ENCODE results near the gene CMIP.

The CMIP gene

GRCh38 chr16:81532491-81533174 lies 88.0 kb downstream of the CMIP start:
- H3K36me3 ChIP-seq (ENCODE audit: control insufficient read depth, insufficient read depth, low read length), result no peaks in the 10 kb centered on the region
- H3K27ac ChIP-seq (ENCODE audit: low read depth, low read length), result no peak overlapping the region

GRCh38 chr16:81533175-81533507 lies 88.5 kb downstream of the CMIP start:
- Histone ChIP-seq H3K4me1 (ENCODE audit: control insufficient read depth, insufficient read depth, low read length) (peaks cover 11% of the 10 kb centered on the region), H3K9ac (ENCODE audit: low read depth, low read length) (no peak overlapping the region)

More at GRCh38 chr16:81532491-81533174, 88.0 kb downstream of the CMIP start:
- no peak overlapping the region for H3K4me3 ChIP-seq (ENCODE audit: low read depth, low read length)
- H3K9me3 ChIP-seq (ENCODE audit: control insufficient read depth, insufficient read depth, low read length), result 0 out of 2 replicates have a peak, but pooled peaks cover 2% of the 10 kb centered on the region
- H3K4me1 ChIP-seq (ENCODE audit: control insufficient read depth, insufficient read depth, low read length), result peaks cover 10% of the 10 kb centered on the region
- no peaks in the 10 kb centered on the region for H3K27me3 ChIP-seq (ENCODE audit: control insufficient read depth, insufficient read depth, low read length)
- H3K9ac ChIP-seq (ENCODE audit: low read depth, low read length), result no peak overlapping the region

GRCh38 chr16:81535679-81536360 lies 91.2 kb downstream of the CMIP start:
- H3K9ac ChIP-seq (ENCODE audit: low read depth, low read length), result no peak overlapping the region
- H3K4me1 ChIP-seq (ENCODE audit: control insufficient read depth, insufficient read depth, low read length), result peaks cover 23% of the 10 kb centered on the region
- no peaks in the 10 kb centered on the region for H3K27me3 ChIP-seq (ENCODE audit: control insufficient read depth, insufficient read depth, low read length)
- H3K36me3 ChIP-seq (ENCODE audit: control insufficient read depth, insufficient read depth, low read length), result no peaks in the 10 kb centered on the region
- H3K9me3 ChIP-seq (ENCODE audit: control insufficient read depth, insufficient read depth, low read length), result no peaks in the 10 kb centered on the region
- H3K27ac ChIP-seq (ENCODE audit: low read depth, low read length), result no peak overlapping the region
- no peak overlapping the region for H3K4me3 ChIP-seq (ENCODE audit: low read depth, low read length)

More at GRCh38 chr16:81533175-81533507, 88.5 kb downstream of the CMIP start:
- no peak overlapping the region for H3K27ac ChIP-seq (ENCODE audit: low read depth, low read length)
- no peaks in the 10 kb centered on the region for H3K9me3 ChIP-seq (ENCODE audit: control insufficient read depth, insufficient read depth, low read length)
- H3K36me3 ChIP-seq (ENCODE audit: control insufficient read depth, insufficient read depth, low read length), result no peaks in the 10 kb centered on the region
- no peak overlapping the region for H3K4me3 ChIP-seq (ENCODE audit: low read depth, low read length)
- H3K27me3 ChIP-seq (ENCODE audit: control insufficient read depth, insufficient read depth, low read length), result no peaks in the 10 kb centered on the region

- Histone ChIP-seq H3K9ac (ENCODE audit: low read depth, low read length) (no peak overlapping the region), H3K27ac (ENCODE audit: low read depth, low read length) (no peak overlapping the region), H3K9me3 (ENCODE audit: control insufficient read depth, insufficient read depth, low read length) (no peaks in the 10 kb centered on the region), H3K27me3 (ENCODE audit: control insufficient read depth, insufficient read depth, low read length) (no peaks in the 10 kb centered on the region), H3K4me1 (ENCODE audit: control insufficient read depth, insufficient read depth, low read length) (peaks cover 20% of the 10 kb centered on the region), H3K36me3 (ENCODE audit: control insufficient read depth, insufficient read depth, low read length) (no peaks in the 10 kb centered on the region), H3K4me3 (ENCODE audit: low read depth, low read length) (no peak overlapping the region)
These were observed 92.0 kb downstream of the CMIP start for GRCh38 chr16:81536648-81537047.

- Histone ChIP-seq H3K36me3 (ENCODE audit: control insufficient read depth, insufficient read depth, low read length) (no peaks in the 10 kb centered on the region), H3K27ac (ENCODE audit: low read depth, low read length) (no peak overlapping the region), H3K9me3 (ENCODE audit: control insufficient read depth, insufficient read depth, low read length) (no peaks in the 10 kb centered on the region), H3K4me1 (ENCODE audit: control insufficient read depth, insufficient read depth, low read length) (peaks cover 17% of the 10 kb centered on the region), H3K9ac (ENCODE audit: low read depth, low read length) (no peak overlapping the region), H3K4me3 (ENCODE audit: low read depth, low read length) (no peak overlapping the region), H3K27me3 (ENCODE audit: control insufficient read depth, insufficient read depth, low read length) (no peaks in the 10 kb centered on the region)
These were observed 93.3 kb downstream of the CMIP start for GRCh38 chr16:81537721-81538561.

GRCh38 chr16:81539009-81539758 lies 94.6 kb downstream of the CMIP start:
- Histone ChIP-seq H3K36me3 (ENCODE audit: control insufficient read depth, insufficient read depth, low read length) (no peaks in the 10 kb centered on the region), H3K9me3 (ENCODE audit: control insufficient read depth, insufficient read depth, low read length) (no peaks in the 10 kb centered on the region), H3K4me3 (ENCODE audit: low read depth, low read length) (no peak overlapping the region), H3K27me3 (ENCODE audit: control insufficient read depth, insufficient read depth, low read length) (no peaks in the 10 kb centered on the region), H3K27ac (ENCODE audit: low read depth, low read length) (no peak overlapping the region), H3K9ac (ENCODE audit: low read depth, low read length) (no peak overlapping the region), H3K4me1 (ENCODE audit: control insufficient read depth, insufficient read depth, low read length) (peaks cover 17% of the 10 kb centered on the region)

GRCh38 chr16:81539759-81540472 lies 95.3 kb downstream of the CMIP start:
- no peaks in the 10 kb centered on the region for H3K9me3 ChIP-seq (ENCODE audit: control insufficient read depth, insufficient read depth, low read length)
- no peak overlapping the region for H3K4me3 ChIP-seq (ENCODE audit: low read depth, low read length)
- no peak overlapping the region for H3K27ac ChIP-seq (ENCODE audit: low read depth, low read length)
- H3K27me3 ChIP-seq (ENCODE audit: control insufficient read depth, insufficient read depth, low read length), result no peaks in the 10 kb centered on the region
- peaks cover 17% of the 10 kb centered on the region for H3K4me1 ChIP-seq (ENCODE audit: control insufficient read depth, insufficient read depth, low read length)
- no peak overlapping the region for H3K9ac ChIP-seq (ENCODE audit: low read depth, low read length)
- H3K36me3 ChIP-seq (ENCODE audit: control insufficient read depth, insufficient read depth, low read length), result no peaks in the 10 kb centered on the region

GRCh38 chr16:81541314-81541713 lies 96.7 kb downstream of the CMIP start:
- H3K36me3 ChIP-seq (ENCODE audit: control insufficient read depth, insufficient read depth, low read length), result no peaks in the 10 kb centered on the region
- H3K9ac ChIP-seq (ENCODE audit: low read depth, low read length), result no peak overlapping the region
- H3K27me3 ChIP-seq (ENCODE audit: control insufficient read depth, insufficient read depth, low read length), result no peaks in the 10 kb centered on the region
- H3K27ac ChIP-seq (ENCODE audit: low read depth, low read length), result no peak overlapping the region
- H3K4me1 ChIP-seq (ENCODE audit: control insufficient read depth, insufficient read depth, low read length), result peaks cover 21% of the 10 kb centered on the region
- H3K4me3 ChIP-seq (ENCODE audit: low read depth, low read length), result no peak overlapping the region
- H3K9me3 ChIP-seq (ENCODE audit: control insufficient read depth, insufficient read depth, low read length), result no peaks in the 10 kb centered on the region

- H3K36me3 ChIP-seq (ENCODE audit: control insufficient read depth, insufficient read depth, low read length), result no peaks in the 10 kb centered on the region
- no peaks in the 10 kb centered on the region for H3K9me3 ChIP-seq (ENCODE audit: control insufficient read depth, insufficient read depth, low read length)
- no peak overlapping the region for H3K9ac ChIP-seq (ENCODE audit: low read depth, low read length)
- peaks cover 21% of the 10 kb centered on the region for H3K4me1 ChIP-seq (ENCODE audit: control insufficient read depth, insufficient read depth, low read length)
- H3K4me3 ChIP-seq (ENCODE audit: low read depth, low read length), result no peak overlapping the region
- H3K27me3 ChIP-seq (ENCODE audit: control insufficient read depth, insufficient read depth, low read length), result no peaks in the 10 kb centered on the region
- H3K27ac ChIP-seq (ENCODE audit: low read depth, low read length), result no peak overlapping the region
These were observed 98.3 kb downstream of the CMIP start for GRCh38 chr16:81542609-81543570.

Measured in HUES48 (cell line).